GM19043 (cell line): ENCODE results near the gene ZNF276.

Experiments
- ATAC-seq: cut with Tn5 transposase; IDR thresholded peaks from one replicate; pipeline ENCODE4 v1.9.1; 2021; ENCODE audit warnings: low read depth; ENCODE audit not compliant: unreplicated experiment

Gene ZNF276

GRCh38 chr16:89732918-89733242 is 11.5 kb downstream of the ZNF276 start:
- ATAC-seq, result no peak

DNA sequence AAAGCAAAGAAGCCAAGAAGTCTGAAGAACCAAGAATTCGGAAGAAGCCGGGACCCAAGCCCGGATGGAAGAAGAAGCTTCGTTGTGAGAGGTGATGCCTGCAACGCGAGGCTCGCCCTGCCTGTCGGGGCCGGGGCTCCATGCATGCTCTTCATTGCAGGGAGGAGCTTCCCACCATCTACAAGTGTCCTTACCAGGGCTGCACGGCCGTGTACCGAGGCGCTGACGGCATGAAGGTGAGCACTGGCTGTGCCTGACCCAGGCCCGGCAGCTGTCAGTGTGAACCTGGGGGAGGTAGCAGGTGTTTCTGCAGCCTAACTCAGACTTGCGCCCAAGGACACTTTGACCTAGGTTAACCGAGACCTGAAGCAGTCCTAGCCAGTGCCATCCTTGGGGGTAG is 12.0 kb downstream of the ZNF276 start:
- no peak for ATAC-seq

DNA sequence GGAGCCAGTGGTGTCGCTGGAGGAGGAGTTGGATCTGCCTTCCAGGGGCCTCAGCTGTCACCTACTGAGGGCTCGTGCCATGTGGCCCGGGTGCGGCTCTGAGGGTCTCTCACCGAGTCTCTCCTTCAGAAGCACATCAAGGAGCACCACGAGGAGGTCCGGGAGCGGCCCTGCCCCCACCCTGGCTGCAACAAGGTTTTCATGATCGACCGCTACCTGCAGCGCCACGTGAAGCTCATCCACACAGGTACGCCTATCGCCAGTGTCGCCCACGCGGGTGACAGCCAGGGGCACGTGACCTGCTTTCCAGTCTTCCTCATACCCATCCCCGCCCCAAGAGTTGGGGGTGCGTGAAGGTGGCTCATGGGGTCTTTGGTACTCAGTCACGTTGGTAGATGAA is 12.5 kb downstream of the ZNF276 start:
- no peak for ATAC-seq

DNA sequence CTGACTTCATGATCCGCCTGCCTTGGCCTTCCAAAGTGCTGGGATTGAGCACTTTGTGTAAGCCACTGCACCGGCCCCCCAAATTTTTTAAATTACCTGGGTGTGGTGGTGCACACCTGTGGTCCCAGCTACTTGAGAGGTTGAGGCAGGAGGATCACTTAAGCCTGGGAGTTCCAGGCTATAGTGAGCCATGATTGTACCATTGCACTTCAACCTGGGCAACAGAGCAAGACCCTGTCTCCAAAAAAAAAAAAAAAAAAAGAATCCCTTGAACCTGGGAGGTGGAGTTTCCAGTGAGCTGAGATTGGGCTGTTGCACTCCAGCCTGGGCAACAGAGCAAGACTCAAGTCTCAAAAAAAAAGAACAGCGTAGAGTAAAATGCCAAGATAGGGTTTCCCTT is 15.2 kb downstream of the ZNF276 start:
- no peak for ATAC-seq

DNA sequence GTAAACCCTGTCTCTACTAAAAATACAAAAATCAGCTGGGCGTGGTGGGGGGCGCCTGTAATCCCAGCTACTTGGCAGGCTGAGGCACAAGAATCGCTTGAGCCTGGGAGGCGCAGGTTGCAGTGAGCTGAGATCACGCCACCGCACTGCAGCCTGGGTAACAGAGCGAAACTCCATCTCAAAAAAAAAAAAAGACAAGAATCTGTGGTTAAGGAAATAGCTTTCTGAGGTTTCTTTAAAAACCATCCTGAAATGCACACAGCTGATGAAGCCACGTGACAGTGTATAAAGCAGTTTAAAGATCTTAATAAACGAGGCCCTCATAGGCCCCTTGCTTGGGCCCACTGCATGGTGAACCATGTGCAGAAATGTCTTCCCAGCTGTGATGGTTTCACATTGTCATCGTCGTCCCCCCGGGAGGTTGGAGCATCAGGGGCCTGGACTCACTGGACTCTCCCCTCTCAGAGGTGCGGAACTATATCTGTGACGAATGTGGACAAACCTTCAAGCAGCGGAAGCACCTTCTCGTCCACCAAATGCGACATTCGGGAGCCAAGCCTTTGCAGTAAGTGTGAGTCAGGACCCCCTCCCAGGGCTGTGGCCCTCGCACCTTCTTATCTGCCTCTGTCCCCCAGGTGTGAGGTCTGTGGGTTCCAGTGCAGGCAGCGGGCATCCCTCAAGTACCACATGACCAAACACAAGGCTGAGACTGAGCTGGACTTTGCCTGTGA is 16.2 kb downstream of the ZNF276 start:
- no peak for ATAC-seq

- no peak for ATAC-seq
Observed at GRCh38 chr16:89738072-89738377, 16.7 kb downstream of the ZNF276 start.

DNA sequence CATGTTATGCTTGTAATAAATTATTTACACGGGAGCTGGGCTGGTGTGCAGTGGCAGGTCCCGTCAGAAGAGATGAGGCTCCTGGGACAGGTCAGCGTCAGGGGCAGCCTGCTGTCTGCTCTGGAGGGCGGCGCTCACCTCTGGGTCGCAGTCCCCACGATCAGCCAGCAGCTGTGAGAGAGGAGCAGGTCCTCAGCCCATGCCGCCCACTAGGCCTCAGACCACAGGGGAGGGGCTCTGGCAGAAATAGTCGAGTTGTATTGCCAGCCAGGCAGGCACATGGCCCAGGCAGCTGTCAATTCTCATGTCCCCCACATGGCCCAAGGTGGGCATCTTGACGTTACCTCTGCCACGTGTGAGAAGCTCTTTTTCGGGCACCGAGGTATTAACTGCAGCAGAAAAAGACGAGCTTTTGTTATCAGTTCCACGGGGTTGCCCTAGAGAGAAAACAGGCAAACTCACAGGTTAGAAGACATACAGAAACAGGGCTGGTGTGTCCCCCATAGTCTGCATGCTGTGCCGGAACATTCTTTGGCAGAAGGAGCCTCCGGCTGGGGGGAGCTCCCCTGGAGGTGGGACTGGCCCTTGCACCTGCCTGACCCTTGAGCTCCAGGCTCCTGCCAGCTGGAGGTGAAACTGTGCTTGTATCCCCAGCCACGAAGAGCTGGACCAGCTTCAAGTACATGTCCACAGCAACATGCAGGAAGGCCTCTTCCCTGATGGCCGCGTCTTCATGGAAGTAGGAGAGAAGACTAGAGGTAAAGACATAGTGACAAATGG is 17.4 kb downstream of the ZNF276 start:
- no peak for ATAC-seq

GRCh38 chr16:89739383-89739782 is 18.0 kb downstream of the ZNF276 start:
- ATAC-seq, result no peak

DNA sequence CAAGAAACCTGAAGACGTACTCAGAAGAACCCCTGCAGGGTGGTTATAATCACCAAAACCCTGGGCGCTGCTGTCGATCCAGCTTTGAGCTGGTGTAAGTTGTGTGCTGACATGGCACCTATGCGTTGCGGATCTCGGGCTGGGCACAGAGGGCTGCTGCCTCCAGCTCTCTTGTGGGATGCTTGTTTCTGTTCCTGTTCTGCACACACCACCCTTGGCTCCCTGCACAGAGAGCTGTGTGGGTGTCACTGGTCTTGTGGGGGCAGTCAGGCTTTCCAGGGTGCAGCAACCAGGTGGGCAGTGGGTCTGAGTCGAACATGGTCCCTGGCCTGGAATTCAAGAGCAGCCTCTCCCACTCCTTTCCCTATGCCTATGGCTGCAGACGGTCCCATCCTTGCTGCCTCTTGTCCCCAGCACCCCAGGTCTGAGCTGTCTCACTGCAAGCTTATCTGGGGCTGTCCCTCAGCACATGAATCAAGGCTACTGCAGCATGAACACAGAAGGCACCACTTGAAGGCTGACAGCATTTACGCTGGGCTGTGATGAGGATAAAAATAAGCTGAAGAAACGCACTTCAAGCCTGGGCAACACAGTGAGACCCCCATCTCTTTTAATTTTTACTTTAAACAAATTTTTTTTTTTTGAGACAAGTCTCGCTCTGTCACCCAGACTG is 20.1 kb downstream of the ZNF276 start:
- ATAC-seq, result no peak

GRCh38 chr16:89742948-89743347 is 21.6 kb downstream of the ZNF276 start:
- no peak for ATAC-seq

- ATAC-seq, result no peak
Observed at GRCh38 chr16:89744813-89745212, 23.5 kb downstream of the ZNF276 start.

- ATAC-seq, result no peak
Observed at GRCh38 chr16:89746043-89746442, 24.7 kb downstream of the ZNF276 start.

GRCh38 chr16:89748076-89748475 is 26.7 kb downstream of the ZNF276 start:
- ATAC-seq, result no peak

- no peak for ATAC-seq
Observed at GRCh38 chr16:89748921-89749320, 27.6 kb downstream of the ZNF276 start.

GRCh38 chr16:89749637-89750036 is 28.3 kb downstream of the ZNF276 start:
- ATAC-seq, result no peak

DNA sequence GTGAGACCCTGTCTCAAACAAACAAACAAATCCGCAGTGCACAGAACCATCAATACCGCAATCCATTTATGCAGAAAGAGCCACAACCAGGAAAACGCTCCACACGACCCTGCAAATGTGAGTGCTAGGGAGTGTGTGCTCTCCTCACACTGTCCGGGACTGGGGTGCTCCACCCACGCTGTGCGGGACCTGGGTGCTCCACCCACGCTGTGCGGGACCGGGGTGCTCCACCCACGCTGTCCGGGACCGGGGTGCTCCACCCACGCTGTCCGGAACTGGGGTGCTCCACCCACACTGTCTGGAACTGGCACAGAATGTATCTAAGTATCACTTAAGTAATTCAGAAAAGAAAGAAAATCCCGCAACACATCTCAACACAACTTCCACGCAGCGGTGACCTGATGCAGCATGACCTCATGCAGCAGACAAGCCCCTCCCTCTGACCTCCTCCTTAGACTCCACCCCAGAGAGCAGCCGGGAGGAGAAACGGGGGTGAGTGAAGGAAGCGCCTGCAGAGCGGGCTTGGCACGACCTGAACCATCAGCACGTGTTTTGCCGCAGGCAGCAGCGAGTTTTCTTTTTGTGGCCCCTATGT is 38.5 kb downstream of the ZNF276 start:
- no peak for ATAC-seq

DNA sequence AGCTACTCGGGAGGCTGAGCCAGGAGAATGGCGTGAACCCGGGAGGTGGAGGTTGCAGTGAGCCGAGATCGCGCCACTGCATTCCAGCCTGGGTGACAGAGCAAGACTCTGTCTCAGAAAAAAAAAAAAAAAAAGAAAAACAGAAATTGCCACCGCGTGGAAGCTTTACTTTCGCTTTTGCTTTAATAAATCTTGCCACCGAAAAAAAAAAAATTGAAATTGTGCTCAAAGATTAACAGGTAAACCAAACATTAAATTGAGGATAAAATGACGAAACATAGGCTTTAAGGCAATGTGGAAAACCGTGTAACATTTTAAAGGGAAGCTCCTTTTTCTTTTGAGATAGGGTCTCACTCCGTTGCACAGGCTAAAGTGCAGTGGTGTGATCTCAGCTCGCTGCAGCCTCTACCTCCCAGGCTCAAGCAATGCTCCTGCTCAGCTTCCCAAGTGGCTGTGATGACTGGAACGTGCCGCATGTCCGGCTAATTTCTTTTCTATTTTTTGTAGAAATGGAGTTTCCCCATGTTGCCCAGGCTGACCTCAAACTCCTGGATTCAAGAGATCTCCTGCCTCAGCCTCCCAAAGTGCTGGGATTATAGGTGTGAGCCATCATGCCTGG is 40.1 kb downstream of the ZNF276 start:
- no peak for ATAC-seq

GRCh38 chr16:89764711-89765201 is 43.4 kb downstream of the ZNF276 start:
- peak; percentile 84 for ATAC-seq

DNA sequence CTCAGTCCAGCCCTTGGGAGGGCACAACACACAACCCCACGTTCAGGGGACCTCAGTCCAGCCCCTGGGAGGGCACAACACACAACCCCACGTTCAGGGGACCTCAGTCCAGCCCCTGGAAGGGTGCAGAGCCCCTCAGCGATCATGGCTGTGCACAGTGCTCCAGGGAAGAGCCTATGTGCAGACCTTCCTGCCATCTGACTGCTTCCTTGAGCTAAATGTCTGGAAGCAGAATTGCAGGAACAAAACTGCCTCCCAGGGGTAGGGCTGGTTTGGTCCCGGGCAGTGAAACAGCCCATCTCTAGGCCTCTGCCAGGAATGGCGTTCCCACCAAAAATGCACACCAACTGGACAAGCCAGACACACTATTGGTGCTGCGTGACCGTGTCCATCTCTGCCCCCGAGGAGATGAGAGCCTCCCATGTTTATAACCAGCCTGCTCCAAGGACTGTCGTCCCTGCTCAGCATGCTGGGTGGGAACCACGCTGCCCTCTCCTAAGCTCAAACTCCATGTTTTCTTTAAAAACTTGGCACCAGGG is 44.0 kb downstream of the ZNF276 start:
- ATAC-seq, result no peak

DNA sequence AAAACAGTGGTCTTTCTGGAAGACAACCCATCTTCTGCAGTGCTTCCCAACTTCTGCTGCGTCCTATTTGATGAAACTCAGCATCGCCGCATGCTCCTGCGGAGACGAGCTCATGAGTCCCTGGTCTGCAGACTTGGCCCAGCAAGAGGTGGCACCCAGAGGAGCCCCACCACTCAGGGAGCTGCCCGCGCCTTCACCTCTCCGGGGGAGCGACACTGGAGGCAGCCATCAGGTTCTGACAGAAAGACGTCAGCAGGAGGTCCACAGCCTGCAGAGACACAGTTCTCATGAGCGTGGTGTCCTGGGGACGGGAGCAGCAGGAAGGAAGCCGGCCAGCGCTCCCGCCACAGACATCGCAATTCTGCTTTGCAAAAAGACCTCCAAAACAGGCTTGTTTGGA is 49.0 kb downstream of the ZNF276 start:
- ATAC-seq, result no peak

GRCh38 chr16:89775223-89775622 is 53.9 kb downstream of the ZNF276 start:
- ATAC-seq, result no peak
